GM12864 (cell line): Measurements from ENCODE around the gene MTMR12.

Source experiments
- DNase-seq: peaks from one replicate; pipeline ENCODE4 v3.0.0-alpha.2; 2011; ENCODE audit warnings: low read depth
- H3K4me3 ChIP-seq: 2 replicates; pipeline ENCODE4 v1.5.1; 2011; ENCODE audit warnings: mild to moderate bottlenecking, low read depth, low read length, control low read depth
- CTCF ChIP-seq: IDR thresholded peaks from 2 replicates; pipeline ENCODE4 v1.5.1; 2011; ENCODE audit warnings: low read depth, mild to moderate bottlenecking, moderate library complexity, low read length, control low read depth, inconsistent platforms; ENCODE audit errors: missing control alignments

The MTMR12 gene

GRCh38 chr5:32245742-32246141 lies 67.0 kb downstream of the MTMR12 start:
- DNase-seq = no peak
- no peak overlapping the region for H3K4me3 ChIP-seq
- no peak for TF ChIP-seq CTCF

GRCh38 chr5:32244017-32244416 lies 68.7 kb downstream of the MTMR12 start:
- no peak for TF ChIP-seq CTCF
- no peak for DNase-seq

DNA sequence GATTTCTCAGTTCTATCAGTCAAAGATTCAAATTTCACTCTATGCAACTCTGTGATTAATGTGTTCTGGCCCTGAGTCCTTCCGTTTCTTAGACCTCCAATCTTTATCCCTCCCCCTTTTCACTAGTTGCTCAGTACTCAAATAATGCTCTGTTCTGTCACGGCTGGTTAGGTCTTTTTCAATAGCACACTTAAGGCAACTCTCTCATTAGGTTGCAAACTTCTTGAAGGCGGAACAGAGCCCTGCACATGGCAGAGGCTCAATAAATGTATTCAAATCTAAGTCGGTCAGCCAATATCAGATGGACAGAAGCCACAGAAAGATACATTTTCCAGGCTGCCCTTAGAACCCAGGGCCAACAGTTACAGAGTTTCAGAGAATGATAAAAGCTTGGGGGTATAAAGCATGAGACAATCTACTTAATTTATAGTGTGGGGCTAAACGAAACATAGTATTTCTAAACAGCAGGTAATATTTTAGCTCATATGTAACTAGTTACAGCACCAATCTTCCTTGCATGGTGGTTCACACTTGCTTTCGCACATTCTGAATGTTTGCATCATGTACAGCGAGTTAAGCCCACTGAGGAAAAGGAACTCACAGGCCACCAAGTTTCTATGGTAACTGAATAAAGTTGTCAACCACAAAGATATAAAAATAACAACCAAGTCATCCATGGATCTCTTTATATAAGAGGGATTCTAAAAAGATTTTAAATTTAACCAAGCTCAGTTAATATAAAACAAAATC lies 71.5 kb downstream of the MTMR12 start:
- no peak for DNase-seq
- no peak for TF ChIP-seq CTCF
- no peak overlapping the region for H3K4me3 ChIP-seq

More at GRCh38 chr5:32244017-32244416, 68.7 kb downstream of the MTMR12 start:
- H3K4me3 ChIP-seq = no peak overlapping the region

DNA sequence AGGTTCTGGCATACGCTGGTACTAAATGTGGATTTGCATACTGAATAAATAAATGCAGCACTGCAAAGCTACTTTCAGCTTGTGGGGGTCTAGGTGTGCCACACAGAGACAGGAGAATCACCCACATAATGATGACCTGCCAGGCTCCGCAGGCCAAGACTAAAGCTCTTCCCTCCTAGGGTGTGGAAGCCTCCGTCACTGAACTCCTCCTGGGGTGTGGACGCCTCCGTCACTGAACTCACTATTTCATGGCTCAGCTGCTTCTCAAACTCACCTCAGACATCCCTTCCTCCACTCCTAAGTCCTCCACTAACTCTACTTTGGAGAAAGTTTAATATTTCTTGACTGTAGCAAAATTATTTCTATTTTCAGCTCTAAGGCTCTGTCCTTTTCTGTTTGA lies 73.4 kb downstream of the MTMR12 start:
- H3K4me3 ChIP-seq = no peak overlapping the region
- TF ChIP-seq CTCF = no peak
- no peak for DNase-seq

GRCh38 chr5:32233696-32234447 lies 78.9 kb downstream of the MTMR12 start:
- no peak for DNase-seq
- TF ChIP-seq CTCF = no peak
- H3K4me3 ChIP-seq = no peak overlapping the region

DNA sequence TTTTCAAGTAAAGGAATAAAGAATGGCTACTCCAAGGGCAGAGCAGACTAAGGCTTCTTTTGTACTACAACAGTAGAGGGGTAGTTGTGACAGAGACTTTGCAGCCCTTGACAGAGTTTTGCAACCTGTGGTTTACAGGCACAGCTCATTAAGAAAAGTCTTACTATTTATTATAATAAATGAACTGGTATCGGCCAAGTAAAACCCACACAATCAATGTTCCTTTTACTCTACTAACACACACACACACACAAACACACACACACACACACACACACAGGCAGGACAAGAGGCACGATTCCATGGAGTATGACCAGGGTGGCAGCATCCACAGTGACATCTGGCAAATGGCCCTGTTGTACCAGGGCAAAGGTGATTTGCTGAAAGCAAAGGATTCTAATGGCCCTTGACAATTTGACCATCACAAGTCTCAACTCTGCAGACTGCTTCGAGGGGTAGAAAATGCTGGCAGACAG lies 79.5 kb downstream of the MTMR12 start:
- no peak for TF ChIP-seq CTCF
- no peak overlapping the region for H3K4me3 ChIP-seq
- no peak for DNase-seq
